ENCODE results near the gene RNF13.
"Not testable (repeated sequence)": the region's sequence is repeated elsewhere in the genome, so short reads cannot be mapped to it uniquely, and the experiment has no call there.

Gene RNF13

DNA sequence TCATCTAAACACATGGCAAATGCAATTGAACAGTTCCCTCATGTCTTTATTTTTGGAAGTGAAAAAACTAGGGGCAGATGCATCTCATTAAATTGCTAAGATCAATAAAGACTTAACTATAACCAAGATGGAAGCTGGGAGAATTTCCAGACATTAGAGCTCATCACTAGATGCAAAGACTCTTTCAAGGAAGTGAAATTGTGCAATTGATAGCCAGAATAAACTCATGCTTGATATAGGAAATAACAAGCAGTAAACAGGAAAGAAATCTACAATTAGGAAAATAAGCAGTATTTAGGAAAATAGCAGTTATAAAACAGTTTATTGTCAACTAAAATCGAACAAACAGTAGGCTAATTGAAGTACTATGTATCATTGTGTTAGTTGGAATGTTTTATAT lies 11.8 kb upstream of the RNF13 start:
- DNase-seq (ENCODE audit: low read depth) = no peak

DNA sequence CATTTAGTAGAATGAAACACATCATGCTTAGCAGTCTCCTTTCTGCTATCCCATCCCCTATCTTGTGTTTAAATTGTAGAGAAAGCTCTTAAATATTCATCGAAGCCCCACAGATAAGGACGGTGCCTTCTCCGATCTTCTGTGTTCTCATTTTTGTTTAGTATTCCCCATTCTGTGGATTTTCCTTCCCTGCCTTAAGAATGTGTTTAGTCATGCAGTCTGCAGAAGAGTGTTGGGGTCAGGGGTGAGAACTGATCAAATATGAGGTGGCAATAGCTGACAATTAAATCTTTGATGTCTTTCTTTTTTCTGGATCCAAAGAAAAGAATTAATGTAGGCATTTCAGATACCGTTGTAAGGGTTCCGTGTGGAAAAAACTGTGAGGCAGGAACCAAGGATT lies 11.4 kb upstream of the RNF13 start:
- no peak for DNase-seq (ENCODE audit: low read depth)

DNA sequence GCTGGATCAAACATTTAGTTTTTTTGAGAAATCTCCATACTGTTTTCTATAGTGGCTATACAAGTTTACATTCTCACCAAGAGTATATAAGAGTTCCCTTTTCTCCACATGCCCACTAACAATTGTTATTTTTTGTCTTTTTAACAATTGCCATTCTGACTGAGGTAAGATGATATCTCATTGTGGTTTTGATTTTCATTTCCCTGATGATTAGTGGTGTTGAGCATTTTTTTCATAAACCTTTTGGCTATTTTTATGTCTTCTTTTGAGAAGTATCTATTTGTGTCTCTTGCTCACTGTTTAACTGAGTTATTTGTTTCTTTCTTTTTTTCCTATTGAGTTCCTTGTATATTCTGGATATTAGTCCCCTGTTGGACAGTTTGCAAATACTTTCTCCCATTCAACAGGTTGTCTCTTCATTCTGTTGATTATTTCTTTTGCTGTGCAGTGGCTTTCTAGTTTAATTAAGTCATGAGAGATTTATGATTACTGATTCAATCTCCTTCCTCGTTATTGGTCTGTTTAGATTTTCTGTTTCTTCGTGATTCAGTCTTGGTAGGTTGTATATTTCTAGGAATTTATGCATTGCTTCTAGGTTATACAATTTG lies 6.7 kb upstream of the RNF13 start:
- DNase-seq (ENCODE audit: low read depth) = no peak

DNA sequence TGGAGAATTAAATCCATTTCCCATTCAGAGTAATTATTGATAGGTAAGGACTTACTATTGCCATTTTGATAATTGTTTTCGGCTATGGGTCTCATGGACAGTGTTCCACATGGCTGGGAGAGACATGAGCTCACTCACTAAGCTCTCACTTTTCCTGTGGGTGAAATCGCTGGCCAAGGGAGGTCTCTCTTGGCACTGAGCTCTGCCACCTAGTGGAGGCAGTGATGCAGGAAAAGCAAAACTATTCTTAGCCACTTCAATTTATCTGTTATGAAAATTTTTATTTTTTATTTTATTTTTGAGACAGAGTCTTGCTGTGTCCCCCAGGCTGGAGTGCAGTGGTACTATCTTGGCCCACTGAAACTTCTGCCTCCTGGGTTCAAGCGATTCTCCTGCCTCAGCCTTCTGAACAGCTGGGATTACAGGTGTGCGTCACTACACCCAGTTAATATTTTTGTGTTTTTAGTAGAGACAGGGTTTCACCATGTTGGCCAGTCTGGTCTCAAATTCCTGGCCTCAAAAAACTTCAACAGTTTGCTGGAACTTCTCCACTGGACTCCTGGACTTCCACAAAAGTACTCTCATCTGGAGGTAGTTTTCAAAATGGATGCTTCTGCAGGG lies 4.7 kb upstream of the RNF13 start:
- DNase-seq (ENCODE audit: low read depth) = peak; percentile 77

DNA sequence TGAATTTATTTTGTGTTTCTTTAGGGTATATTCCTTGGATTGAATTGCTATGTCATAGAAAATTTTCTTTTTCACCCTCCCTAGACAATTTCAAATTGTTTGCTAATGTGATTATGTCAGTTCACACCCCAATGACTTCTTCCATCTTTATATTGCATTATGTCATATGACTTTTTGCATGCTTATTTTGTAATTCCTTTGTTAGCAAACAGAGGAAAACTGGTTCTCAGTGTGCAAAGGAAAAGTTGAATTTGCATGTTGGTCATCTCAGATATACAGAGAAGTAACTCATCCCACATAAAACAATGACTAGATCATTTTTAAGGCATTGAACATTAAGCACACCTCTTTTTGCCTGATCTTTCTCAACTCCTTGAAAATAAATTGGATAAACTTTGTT lies 3.3 kb upstream of the RNF13 start:
- DNase-seq (ENCODE audit: low read depth) = no peak

DNA sequence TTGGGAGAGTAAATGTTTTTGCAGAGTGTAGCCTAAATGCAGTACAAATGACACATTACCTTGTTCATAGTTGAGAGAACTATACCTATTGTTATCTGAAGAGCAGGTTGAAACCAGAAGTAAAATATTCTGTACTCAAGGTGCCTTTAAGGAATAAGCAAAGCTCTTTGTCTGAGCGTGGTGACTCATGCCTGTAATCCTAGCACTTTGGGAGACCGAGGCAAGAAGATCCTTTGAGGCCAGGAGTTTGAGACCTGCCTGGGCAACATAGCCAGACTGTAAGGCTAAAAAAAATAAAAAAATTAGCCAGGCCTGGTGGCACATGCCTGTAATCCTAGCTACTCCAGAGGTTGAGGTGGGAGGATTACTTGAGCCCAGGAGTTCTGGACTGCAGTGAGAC lies 2.2 kb upstream of the RNF13 start:
- DNase-seq (ENCODE audit: low read depth) = no peak

DNA sequence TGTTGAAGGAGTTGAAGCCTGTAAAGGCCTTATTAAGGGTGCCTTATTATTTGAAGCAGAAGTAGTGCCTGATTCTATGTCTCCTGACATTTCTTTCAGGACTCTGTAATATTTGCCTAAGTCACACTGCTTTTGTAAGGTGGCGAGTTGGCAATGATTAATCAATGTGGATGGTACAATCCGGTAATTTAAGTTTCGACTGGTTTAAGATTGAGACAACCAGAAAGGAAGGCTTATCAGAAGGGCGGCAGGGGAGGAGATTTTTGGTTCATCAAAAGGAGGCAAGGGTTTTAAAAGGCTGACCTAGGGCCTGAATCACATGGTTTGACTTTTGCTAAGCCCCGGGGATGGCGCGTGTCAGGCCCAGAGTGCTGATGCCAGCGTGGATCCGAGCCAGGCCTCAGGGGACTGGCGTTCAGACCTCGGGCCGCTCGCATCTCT lies 830 bp upstream of the RNF13 start:
- DNase-seq (ENCODE audit: low read depth) = no peak

DNA sequence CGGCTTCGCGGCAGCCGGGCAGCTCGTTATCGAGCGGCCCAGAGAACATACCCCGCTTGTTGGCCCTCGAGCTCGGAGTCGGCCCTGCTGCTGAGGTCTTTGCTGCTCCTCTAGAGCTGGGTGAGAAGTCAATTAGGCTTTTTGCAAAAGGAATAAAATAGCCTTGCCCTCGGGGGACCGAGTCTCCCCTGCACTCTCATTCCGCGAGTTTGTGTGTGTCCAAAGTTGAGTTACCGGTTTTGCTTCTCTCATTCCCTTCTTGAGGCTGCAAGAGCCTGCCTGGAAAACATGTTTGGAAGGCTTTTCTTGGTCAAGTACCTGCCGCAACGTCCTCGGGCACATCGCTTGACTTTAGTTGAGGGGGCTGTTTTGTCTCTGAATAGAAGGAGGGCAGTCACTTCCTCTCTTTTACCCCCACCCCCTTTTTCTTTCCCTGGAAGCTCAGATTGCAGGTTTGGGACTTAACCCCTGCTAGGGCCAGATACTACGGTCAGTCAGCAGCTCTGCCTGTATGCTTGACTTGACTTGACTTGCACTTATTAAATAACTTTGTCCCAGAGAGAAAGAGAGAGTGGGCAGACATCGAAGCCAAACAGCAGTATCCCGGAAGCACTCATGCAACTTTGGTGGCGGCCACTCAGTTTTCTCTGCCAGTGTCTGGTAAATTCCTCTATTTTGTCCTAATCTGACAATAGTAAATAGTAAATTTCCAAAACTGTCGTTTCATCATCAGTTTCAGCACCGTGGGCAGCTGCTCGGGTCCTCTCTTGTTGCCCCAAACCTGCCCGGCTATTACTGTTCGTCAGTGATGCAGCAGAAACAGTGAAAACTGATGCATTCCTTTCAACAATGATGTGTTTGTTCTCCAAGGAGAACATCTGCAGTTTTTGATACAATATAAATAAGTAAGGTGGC lies 609 bp downstream of the RNF13 start:
- peak; percentile 32 for DNase-seq (ENCODE audit: low read depth)

DNA sequence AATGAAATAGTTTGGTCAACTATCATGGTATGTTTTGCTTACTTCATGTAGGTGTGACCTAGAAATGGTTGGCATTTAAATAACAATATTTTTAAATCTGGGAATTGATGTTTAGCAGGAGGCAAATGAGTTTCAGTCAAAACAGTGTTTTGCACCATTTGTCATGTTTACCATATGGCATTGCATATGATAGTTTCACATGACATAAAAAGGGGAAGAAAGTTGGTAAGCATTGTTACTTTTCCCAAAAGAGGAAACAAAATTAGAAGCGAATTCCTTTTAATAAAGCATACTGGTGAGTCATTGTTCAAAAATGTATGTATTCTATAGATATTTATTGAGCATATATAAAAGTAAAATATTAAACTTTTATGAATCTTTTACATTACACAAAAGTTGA lies 2.3 kb downstream of the RNF13 start:
- DNase-seq (ENCODE audit: low read depth) = no peak

DNA sequence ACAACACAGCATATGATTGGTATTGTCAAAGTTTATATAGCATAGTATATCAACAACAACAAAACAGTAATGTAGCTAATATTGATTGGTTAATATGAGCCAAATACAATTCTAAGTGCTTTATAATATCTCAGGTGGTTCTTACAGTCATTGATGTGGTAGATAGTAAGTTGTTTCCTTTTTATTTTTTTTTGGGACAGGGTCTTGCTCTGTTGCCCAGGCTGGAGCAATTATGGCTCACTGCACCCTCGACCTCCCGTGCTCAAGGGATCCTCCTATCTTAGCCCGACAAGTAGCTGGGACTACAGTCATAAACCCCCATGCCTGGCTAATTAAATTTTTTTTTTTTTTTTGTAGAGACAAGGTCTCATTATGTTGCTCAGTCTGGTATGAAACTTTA lies 2.7 kb downstream of the RNF13 start:
- DNase-seq (ENCODE audit: low read depth) = no peak

DNA sequence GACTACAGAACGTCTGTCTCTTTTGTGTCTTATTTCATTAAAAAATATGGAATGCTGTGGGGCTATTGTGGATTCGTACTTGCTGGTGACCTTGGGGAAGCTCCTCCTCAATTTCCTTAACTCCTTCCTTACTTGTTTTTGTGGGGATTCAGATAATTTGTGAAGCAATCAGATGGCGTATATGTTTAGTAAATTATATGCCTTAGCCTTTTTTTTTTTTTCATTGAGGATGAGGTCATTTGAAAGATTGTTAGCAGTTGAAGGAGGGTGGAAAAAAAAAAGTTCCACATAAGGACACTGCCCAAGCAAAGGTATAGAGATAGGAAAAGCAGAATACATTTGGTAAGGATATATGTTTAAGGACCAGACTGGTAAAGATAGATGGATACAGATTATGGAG lies 3.3 kb downstream of the RNF13 start:
- DNase-seq (ENCODE audit: low read depth) = no peak

DNA sequence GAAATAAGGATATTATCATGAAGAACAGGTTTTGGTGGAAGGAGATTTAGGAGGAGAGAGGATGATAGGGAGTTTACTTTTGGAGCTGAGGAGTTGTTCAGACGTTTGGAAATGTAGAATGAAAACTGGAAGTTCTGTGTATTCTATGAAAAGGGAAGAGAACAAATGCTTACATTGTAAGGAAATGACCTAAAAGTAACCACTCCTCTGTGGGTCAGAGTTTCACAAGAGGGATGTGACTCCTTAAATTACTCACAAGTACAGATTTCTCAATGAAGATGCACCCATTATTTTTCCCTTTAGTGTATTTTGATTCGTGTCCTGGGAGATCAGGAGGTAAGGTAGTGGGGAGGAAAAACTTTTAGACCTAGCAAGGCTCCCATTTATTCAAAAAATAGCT lies 4.0 kb downstream of the RNF13 start:
- DNase-seq (ENCODE audit: low read depth) = peak; percentile 84

DNA sequence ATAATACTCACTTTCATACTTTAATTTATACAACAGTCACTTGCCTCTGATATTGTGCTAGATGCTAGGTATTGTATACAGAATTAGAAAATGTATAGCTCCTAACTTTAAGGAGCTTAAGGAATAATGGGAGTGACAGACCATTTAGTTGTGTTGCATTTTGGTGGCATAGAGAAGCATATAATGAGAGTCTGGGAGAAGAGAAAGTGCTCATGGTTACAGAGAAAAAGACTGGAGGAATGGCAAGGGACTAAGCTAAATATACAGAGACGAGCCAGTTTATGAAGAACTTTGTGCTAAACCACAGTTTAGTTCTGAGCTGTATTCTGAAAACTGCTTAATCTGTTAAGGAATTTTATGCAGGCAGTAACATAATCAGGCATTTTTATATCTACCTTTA lies 6.4 kb downstream of the RNF13 start:
- DNase-seq (ENCODE audit: low read depth) = no peak

DNA sequence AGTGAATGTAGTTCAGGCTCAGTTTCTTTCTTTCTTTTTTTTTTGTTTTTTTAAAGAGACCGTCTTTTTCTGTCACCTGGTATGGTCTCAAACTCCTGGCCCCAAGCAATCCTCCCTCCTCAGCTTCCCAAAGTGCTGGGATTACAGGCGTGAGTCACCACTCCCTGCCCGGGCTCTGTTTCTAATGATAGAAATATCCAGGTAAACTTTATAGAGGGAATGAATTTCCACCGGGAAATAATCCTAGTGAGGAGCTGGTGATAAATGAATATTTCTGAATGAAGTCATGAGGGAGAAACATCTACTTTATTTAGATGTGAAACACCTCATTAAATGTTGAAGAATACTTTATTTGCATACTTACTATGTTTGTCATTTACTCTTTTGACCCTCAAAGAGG lies 7.2 kb downstream of the RNF13 start:
- no peak for DNase-seq (ENCODE audit: low read depth)

DNA sequence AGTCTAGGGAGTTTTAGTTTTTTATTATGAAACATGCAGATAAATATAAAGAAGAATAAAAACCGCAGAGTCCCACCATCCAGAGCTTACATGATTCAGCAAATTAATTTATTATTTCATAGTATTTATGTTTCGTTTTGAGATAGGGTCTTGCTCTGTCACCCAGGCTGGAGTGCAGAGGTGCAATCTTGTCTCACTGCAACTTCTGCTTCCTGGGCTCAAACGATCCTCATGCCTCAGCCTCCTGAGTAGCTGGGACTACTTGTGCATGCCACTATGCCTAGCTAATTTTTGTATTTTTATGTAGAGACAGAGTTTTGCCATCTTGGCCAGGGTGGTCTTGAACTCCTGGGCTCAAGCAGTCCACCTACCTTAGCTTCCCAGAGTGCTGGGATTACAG lies 13.6 kb downstream of the RNF13 start:
- DNase-seq (ENCODE audit: low read depth) = no peak

DNA sequence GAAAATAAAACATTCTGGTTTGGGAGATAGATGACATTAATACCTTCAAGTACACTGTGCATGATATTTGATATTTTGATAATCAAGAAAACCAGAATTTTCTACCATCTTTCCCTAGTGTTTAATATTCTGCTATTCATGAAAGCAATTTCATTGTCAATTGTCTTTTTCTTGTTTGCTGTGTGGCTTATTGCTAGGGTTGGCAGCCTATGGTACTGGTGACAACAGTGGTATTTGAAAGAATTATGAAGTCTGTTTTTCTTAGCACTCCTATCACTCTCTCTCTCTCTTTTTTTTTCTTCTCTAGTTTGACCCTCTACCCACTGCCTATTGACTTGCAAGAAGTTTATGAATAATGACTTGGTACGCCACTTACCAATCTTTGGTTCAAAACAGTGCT lies 15.4 kb downstream of the RNF13 start:
- DNase-seq (ENCODE audit: low read depth) = no peak

DNA sequence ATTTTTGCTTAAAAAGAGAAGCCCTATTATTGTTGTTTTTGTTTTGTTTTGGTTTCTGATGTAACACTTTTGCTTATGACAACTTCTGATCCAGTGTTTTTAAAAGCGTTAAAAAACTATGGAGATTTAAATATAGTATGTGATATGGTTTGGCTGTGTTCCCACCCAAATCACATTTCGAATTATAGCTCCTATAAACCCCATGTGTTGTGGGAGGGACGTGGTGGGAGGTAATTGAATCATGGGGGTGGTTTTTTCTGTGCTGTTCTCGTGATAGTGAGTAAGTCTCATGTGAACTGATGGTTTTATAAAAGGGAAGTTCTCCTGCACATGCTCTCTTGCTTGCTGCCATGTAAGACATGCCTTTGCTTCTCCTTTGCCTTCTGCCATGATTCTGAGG lies 16.6 kb downstream of the RNF13 start:
- DNase-seq (ENCODE audit: low read depth) = not testable (repeated sequence)

DNA sequence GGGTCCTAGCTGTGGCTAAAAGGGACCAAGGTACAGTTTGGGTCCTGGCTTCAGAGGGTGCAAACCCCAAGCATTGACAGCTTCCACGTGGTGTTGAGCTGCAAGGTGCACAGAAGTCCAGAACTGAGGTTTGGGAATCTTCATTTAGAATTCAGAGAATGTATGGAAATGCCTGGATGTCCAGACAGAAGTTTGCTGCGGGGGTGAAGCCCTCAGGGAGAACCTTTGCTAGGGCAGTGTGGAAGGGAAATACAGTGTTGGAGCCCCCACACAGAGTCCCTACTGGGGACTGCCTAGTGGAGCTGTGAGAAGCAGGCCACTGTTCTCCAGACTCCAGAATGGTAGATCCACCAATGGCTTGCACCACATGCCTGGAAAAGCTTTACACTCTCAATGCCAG lies 17.9 kb downstream of the RNF13 start:
- no peak for DNase-seq (ENCODE audit: low read depth)

DNA sequence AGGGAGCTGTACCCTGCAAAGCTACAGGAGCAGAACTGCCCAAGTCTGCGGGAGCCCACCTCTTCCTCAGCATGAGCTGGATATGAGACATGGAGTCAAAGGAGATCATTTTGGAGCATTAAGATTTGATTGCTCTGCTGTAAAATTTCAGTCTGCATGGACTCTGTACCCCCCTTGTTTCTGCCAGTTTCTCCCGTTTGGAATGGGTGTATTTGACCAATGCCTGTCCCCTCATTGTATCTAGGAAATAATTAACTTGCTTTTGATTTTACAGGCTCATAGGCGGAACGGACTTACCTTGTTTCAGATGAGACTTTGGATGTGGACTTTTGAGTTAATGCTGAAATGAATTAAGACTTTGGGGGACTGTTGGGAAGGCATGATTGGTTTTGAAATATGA lies 18.3 kb downstream of the RNF13 start:
- no peak for DNase-seq (ENCODE audit: low read depth)

DNA sequence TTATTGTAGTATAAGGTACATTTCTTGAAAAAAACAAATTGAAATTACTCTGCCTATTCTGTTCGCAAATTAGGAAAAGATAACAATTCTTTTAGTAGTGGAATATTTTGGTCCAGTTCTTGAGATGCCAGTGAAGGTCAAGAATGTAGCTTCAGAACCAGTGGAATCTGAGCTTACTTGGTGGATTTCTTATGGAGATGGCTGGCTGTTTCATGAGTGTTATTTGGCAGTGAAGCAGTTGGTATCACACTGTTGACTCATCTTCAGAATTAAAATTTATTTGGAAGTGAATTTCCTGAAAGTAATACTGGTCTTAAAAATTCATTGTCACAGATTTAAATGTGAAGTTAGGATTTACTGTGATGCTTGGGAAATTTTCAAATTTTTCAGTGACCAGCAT lies 19.1 kb downstream of the RNF13 start:
- DNase-seq (ENCODE audit: low read depth) = no peak

DNA sequence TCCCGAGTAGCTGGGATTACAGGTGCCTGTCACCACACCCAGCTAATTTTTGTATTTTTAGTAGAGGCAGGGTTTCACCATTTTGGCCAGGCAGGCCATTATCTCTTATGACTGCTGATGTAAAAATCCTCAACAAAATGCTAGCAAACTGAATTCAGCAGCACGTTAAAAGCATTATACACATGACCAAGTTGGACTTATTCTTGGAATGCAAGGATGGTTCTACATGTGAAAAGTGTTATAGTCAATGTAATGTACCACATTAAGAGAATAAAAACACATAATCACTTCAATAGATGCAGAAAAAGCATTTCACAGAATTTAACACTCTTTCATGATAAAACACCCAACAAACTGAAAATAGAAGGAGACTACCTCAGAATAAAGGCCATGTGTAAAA lies 20.2 kb downstream of the RNF13 start:
- DNase-seq (ENCODE audit: low read depth) = no peak

DNA sequence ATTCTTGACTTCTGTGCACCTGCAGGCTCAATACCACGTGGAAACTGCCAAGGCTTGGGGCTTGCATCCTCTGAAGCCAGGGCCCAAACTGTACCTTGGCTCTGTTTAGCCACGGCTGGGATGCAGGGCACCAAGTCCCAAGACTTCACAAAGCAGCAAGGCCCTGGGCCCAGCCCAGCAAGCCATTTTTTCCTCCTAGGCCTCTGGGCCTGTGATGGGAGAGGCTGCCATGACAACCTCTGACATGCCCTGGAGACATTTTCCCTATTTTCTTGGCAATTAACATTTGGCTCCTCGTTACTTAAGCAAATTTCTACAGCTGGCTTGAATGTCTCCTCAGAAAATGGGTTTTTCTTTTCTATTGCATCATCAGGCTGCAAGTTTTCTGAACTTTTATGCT lies 25.5 kb downstream of the RNF13 start:
- not testable (repeated sequence) for DNase-seq (ENCODE audit: low read depth)

DNA sequence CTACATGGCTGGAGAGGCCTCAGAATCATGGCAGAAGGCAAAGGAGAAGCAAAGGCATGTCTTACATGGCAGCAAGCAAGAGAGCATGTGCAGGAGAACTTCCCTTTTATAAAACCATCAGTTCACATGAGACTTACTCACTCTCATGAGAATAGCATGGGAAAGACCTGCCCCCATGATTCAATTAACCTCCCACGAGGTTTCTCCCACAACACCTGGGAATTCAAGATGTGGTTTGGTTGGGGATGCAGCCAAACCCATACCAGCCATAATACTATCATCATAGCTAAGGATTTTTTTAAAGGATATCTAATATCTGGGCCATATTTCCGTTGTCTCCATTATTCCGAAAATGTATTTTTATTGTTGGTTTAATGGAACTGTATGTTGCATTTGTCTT lies 26.5 kb downstream of the RNF13 start:
- DNase-seq (ENCODE audit: low read depth) = peak; percentile 21
